K562 (cell line): Measurements from ENCODE around the gene POLR3C. TPM values are rescaled to one million over a fixed set of nuclear protein-coding genes. Genes with fewer than 3 reads are reported as not detected.
A peak's percentile ranks its signal among the peaks of the same experiment; 100 is the strongest.

ENCODE experiments used
- CREB3L1 ChIP-seq: fragments of 450-650 bp; IDR thresholded peaks from 2 replicates; pipeline ENCODE4 v1.6.1; 2014; ENCODE audit warnings: low read depth, mild to moderate bottlenecking, moderate library complexity, borderline replicate concordance
- HCFC1 ChIP-seq: IDR thresholded peaks from 2 replicates; pipeline ENCODE4 v1.6.1; 2012; ENCODE audit warnings: low read depth, low read length, improper control_type of control experiment
- HMGN3 ChIP-seq: IDR thresholded peaks from 2 replicates; pipeline ENCODE4 v1.6.1; 2011; ENCODE audit warnings: borderline replicate concordance, low read depth, mild to moderate bottlenecking, mixed read lengths, low read length; ENCODE audit not compliant: insufficient read length; ENCODE audit errors: extremely low read depth
- NR0B1 ChIP-seq: fragments of 450-650 bp; IDR thresholded peaks from one replicate; pipeline ENCODE4 v1.6.1; 2018; ENCODE audit warnings: mild to moderate bottlenecking, moderate library complexity; ENCODE audit not compliant: partially characterized antibody
- PHB ChIP-seq: fragments of 250-450 bp; sonication (Bioruptor Pico); IDR thresholded peaks from 2 replicates; pipeline ENCODE4 v1.5.0; 2021
- PHF8 ChIP-seq: fragments of 200-600 bp; sonication (generic); IDR thresholded peaks from 2 replicates; pipeline ENCODE4 v1.6.1; 2012; ENCODE audit warnings: mixed run types, mild to moderate bottlenecking, inconsistent platforms, low read length, moderate library complexity, borderline replicate concordance
- PREB ChIP-seq: sonication (generic); formaldehyde crosslinking; IDR thresholded peaks from 2 replicates; pipeline ENCODE4 v1.8.1; 2023; ENCODE audit warnings: mild to moderate bottlenecking, missing genetic modification reagents
- RBBP5 ChIP-seq: fragments of 200-600 bp; sonication (generic); IDR thresholded peaks from 2 replicates; pipeline ENCODE4 v1.6.1; 2012; ENCODE audit warnings: borderline replicate concordance, mild to moderate bottlenecking, low read length, control low read depth, inconsistent platforms; ENCODE audit not compliant: insufficient read depth, poor library complexity, severe bottlenecking
- RNF219 ChIP-seq: fragments of 250-450 bp; sonication (Bioruptor Pico); IDR thresholded peaks from 2 replicates; pipeline ENCODE4 v1.5.0; 2022; ENCODE audit warnings: mild to moderate bottlenecking
- TFAM ChIP-seq: fragments of 250-450 bp; sonication (Bioruptor Pico); conservative IDR thresholded peaks from 2 replicates; pipeline ENCODE4 v1.5.0; 2021; ENCODE audit warnings: mild to moderate bottlenecking, moderate library complexity
- USF1 ChIP-seq: sonication (generic); formaldehyde crosslinking; IDR thresholded peaks from 2 replicates; pipeline ENCODE4 v1.9.0; 2022; ENCODE audit warnings: mild to moderate bottlenecking, missing genetic modification reagents
- ZNF197 ChIP-seq: fragments of 200-800 bp; sonication (Bioruptor generic); IDR thresholded peaks from 2 replicates; pipeline ENCODE4 v1.6.1; 2016; ENCODE audit warnings: low read depth, missing genetic modification characterization, missing compliant biosample characterization
- polyA plus RNA-seq, 8 experiments: library from polyadenylated mRNA; depleted of rRNA in 4 of 8; stranded (reverse) in 5 of 8; unstranded in 3 of 8; fragments of >200 nt; fragmentation: Nextera tagmentation in 2 of 8; fragmentation: Illumina TruSeq in 1 of 8; extraction: Ambion mirVana in 2 of 8; extraction: Trizol in 1 of 8; gene quantifications; 2 replicates each; pipeline versions ENCODE4 v1.2.1 to v1.2.3, GENCODE V29; 2011 to 2014; ENCODE audit warnings: inconsistent platforms in 1 of 8, missing spikeins in 1 of 8
- total RNA-seq, 7 experiments: library from RNA; depleted of rRNA in 6 of 7; stranded (reverse); fragments of >200 nt in 6 of 7; fragmentation: Illumina TruSeq in 2 of 7; extraction: Trizol in 2 of 7; gene quantifications; 2 replicates each; pipeline versions ENCODE4 v1.2.1 to v1.2.3, GENCODE V29; 2011 to 2021; ENCODE audit warnings: low replicate concordance in 1 of 7

Gene POLR3C
- total and polyA plus RNA-seq, 9 of the 15 experiments (the other 6 are each of a cell fraction or from before 2014, with no cell fraction given) = 19.7 to 64.1 (median 45.2) TPM

- TF ChIP-seq CREB3L1 (peak; percentile 88), PREB (CRISPR knock-in tag) (no peak; the same call in 1 of the 2 replicates), HMGN3 (peak; percentile 74), RNF219 (CRISPR knock-in tag) (no peak), NR0B1 (no peak), RBBP5 (peak; percentile 87), PHB (CRISPR knock-in tag) (no peak), USF1 (CRISPR knock-in tag) (peak; percentile 88), ZNF197 (CRISPR knock-in tag) (no peak), HCFC1 (peak; percentile 46), TFAM (CRISPR knock-in tag) (no peak), PHF8 (peak; percentile 88)
Observed at GRCh38 chr1:145823565-145824498, at the start of gene POLR3C, which contains the start of gene RNF115 (continued).
